Uterus (tissue), 2 donors: ENCODE measurements around the gene UBXN6.

Experiments
- CTCF ChIP-seq, 4 experiments: fragments of 200-600 bp in 2 of 4; fragments of 450-650 bp in 2 of 4; sonication (generic) in 2 of 4; IDR thresholded peaks; one replicate each; pipeline ENCODE4 v1.5.1; 2016 to 2019; ENCODE audit warnings: antibody characterized with exemption in 4 of 4, mild to moderate bottlenecking in 2 of 4, moderate library complexity in 1 of 4
- POLR2A ChIP-seq, 2 donors: fragments of 450-650 bp; IDR thresholded peaks; one replicate each; pipeline ENCODE4 v1.6.1; 2016; ENCODE audit warnings: antibody characterized with exemption in 2 of 2, mild to moderate bottlenecking in 1 of 2, moderate library complexity in 1 of 2

GRCh38 chr19:4473763-4474513 lies 16.3 kb upstream of the UBXN6 start:
- TF ChIP-seq CTCF (IDR thresholded peaks at IDR 0.05) = no peak
- TF ChIP-seq POLR2A (IDR thresholded peaks at IDR 0.05) = no peak
